Measurements from ENCODE around the gene SLAMF1. TPM values are rescaled to one million over a fixed set of nuclear protein-coding genes. Genes with fewer than 3 reads are reported as not detected.

The SLAMF1 gene
- total and polyA plus RNA-seq, 9 donors = 0.04 to 0.07 (median 0.05) TPM; not detected in 6

- no peaks in the 10 kb centered on the region for H3K9me3 ChIP-seq (replicated peaks; ENCODE audit: control insufficient read depth, low read depth, low read length)
- H3K27ac ChIP-seq (ENCODE audit: low read length) = no peak overlapping the region
- H3K4me3 ChIP-seq (ENCODE audit: low read length) = peak overlapping the region; percentile 2
- H3K27me3 ChIP-seq (ENCODE audit: control insufficient read depth, insufficient read depth, low read length) = no peaks in the 10 kb centered on the region
- WGBS (ENCODE audit: insufficient coverage) = no CpG with 5 or more reads among the region's 3 CpGs
- H3K4me1 ChIP-seq (ENCODE audit: control insufficient read depth, insufficient read depth, low read length) = no peaks in the 10 kb centered on the region
- no peaks in the 10 kb centered on the region for H3K36me3 ChIP-seq (ENCODE audit: control insufficient read depth, insufficient read depth, low read length)
- DNase-seq = no peak
Observed at GRCh38 chr1:160578525-160579191, 68.2 kb downstream of the SLAMF1 start.

GRCh38 chr1:160578175-160578524, 68.7 kb downstream of the SLAMF1 start:
- Histone ChIP-seq H3K27ac (ENCODE audit: low read length) (no peak overlapping the region), H3K9me3 (replicated peaks; ENCODE audit: control insufficient read depth, low read depth, low read length) (no peaks in the 10 kb centered on the region), H3K36me3 (ENCODE audit: control insufficient read depth, insufficient read depth, low read length) (no peaks in the 10 kb centered on the region), H3K4me1 (ENCODE audit: control insufficient read depth, insufficient read depth, low read length) (no peaks in the 10 kb centered on the region), H3K4me3 (ENCODE audit: low read length) (no peak overlapping the region), H3K27me3 (ENCODE audit: control insufficient read depth, insufficient read depth, low read length) (no peaks in the 10 kb centered on the region)
- DNase-seq = no peak
- WGBS (ENCODE audit: insufficient coverage) = 83% methylated on average over 1 of the region's 3 CpGs

- no CpG with 5 or more reads among the region's 2 CpGs for WGBS (ENCODE audit: insufficient coverage)
- Histone ChIP-seq H3K9me3 (replicated peaks; ENCODE audit: control insufficient read depth, low read depth, low read length) (no peaks in the 10 kb centered on the region), H3K27ac (ENCODE audit: low read length) (no peak overlapping the region), H3K4me3 (ENCODE audit: low read length) (no peak overlapping the region), H3K36me3 (ENCODE audit: control insufficient read depth, insufficient read depth, low read length) (no peaks in the 10 kb centered on the region), H3K27me3 (ENCODE audit: control insufficient read depth, insufficient read depth, low read length) (no peaks in the 10 kb centered on the region), H3K4me1 (ENCODE audit: control insufficient read depth, insufficient read depth, low read length) (no peaks in the 10 kb centered on the region)
- no peak for DNase-seq
Observed at GRCh38 chr1:160577671-160578070, 69.2 kb downstream of the SLAMF1 start.

- Histone ChIP-seq H3K27me3 (ENCODE audit: control insufficient read depth, insufficient read depth, low read length) (no peaks in the 10 kb centered on the region), H3K4me1 (ENCODE audit: control insufficient read depth, insufficient read depth, low read length) (no peaks in the 10 kb centered on the region), H3K36me3 (ENCODE audit: control insufficient read depth, insufficient read depth, low read length) (no peaks in the 10 kb centered on the region), H3K9me3 (replicated peaks; ENCODE audit: control insufficient read depth, low read depth, low read length) (no peaks in the 10 kb centered on the region), H3K27ac (ENCODE audit: low read length) (no peak overlapping the region), H3K4me3 (ENCODE audit: low read length) (no peak overlapping the region)
- no peak for DNase-seq
- WGBS (ENCODE audit: insufficient coverage) = 83% methylated on average over 1 of the region's 2 CpGs
Observed at GRCh38 chr1:160576884-160577283, 70.0 kb downstream of the SLAMF1 start.

GRCh38 chr1:160576390-160576789, 70.5 kb downstream of the SLAMF1 start:
- Histone ChIP-seq H3K27ac (ENCODE audit: low read length) (no peak overlapping the region), H3K4me1 (ENCODE audit: control insufficient read depth, insufficient read depth, low read length) (no peaks in the 10 kb centered on the region), H3K9me3 (replicated peaks; ENCODE audit: control insufficient read depth, low read depth, low read length) (no peaks in the 10 kb centered on the region), H3K4me3 (ENCODE audit: low read length) (no peak overlapping the region), H3K36me3 (ENCODE audit: control insufficient read depth, insufficient read depth, low read length) (no peaks in the 10 kb centered on the region), H3K27me3 (ENCODE audit: control insufficient read depth, insufficient read depth, low read length) (no peaks in the 10 kb centered on the region)
- no CpG with 5 or more reads among the region's 3 CpGs for WGBS (ENCODE audit: insufficient coverage)
- DNase-seq = no peak

GRCh38 chr1:160575112-160575664, 71.7 kb downstream of the SLAMF1 start:
- WGBS (ENCODE audit: insufficient coverage) = 67% methylated on average over 2 of the region's 5 CpGs
- no peaks in the 10 kb centered on the region for H3K27me3 ChIP-seq (ENCODE audit: control insufficient read depth, insufficient read depth, low read length)
- no peaks in the 10 kb centered on the region for H3K4me1 ChIP-seq (ENCODE audit: control insufficient read depth, insufficient read depth, low read length)
- no peaks in the 10 kb centered on the region for H3K36me3 ChIP-seq (ENCODE audit: control insufficient read depth, insufficient read depth, low read length)
- no peak overlapping the region for H3K4me3 ChIP-seq (ENCODE audit: low read length)
- H3K27ac ChIP-seq (ENCODE audit: low read length) = peak overlapping the region; percentile 59
- no peaks in the 10 kb centered on the region for H3K9me3 ChIP-seq (replicated peaks; ENCODE audit: control insufficient read depth, low read depth, low read length)
- DNase-seq = peak; percentile 70

GRCh38 chr1:160570840-160571239, 76.0 kb downstream of the SLAMF1 start:
- WGBS (ENCODE audit: insufficient coverage) = 58% methylated on average over 2 of the region's 3 CpGs
- no peak overlapping the region for H3K27ac ChIP-seq (ENCODE audit: low read length)
- H3K9me3 ChIP-seq (replicated peaks; ENCODE audit: control insufficient read depth, low read depth, low read length) = no peaks in the 10 kb centered on the region
- H3K27me3 ChIP-seq (ENCODE audit: control insufficient read depth, insufficient read depth, low read length) = no peaks in the 10 kb centered on the region
- H3K36me3 ChIP-seq (ENCODE audit: control insufficient read depth, insufficient read depth, low read length) = no peaks in the 10 kb centered on the region
- peak; percentile 13 for DNase-seq
- no peak overlapping the region for H3K4me3 ChIP-seq (ENCODE audit: low read length)
- H3K4me1 ChIP-seq (ENCODE audit: control insufficient read depth, insufficient read depth, low read length) = no peaks in the 10 kb centered on the region

- WGBS (ENCODE audit: insufficient coverage) = 74% methylated on average over 2 of the region's 2 CpGs
- no peak overlapping the region for H3K27ac ChIP-seq (ENCODE audit: low read length)
- no peaks in the 10 kb centered on the region for H3K4me1 ChIP-seq (ENCODE audit: control insufficient read depth, insufficient read depth, low read length)
- H3K4me3 ChIP-seq (ENCODE audit: low read length) = no peak overlapping the region
- no peaks in the 10 kb centered on the region for H3K27me3 ChIP-seq (ENCODE audit: control insufficient read depth, insufficient read depth, low read length)
- no peak for DNase-seq
- no peaks in the 10 kb centered on the region for H3K9me3 ChIP-seq (replicated peaks; ENCODE audit: control insufficient read depth, low read depth, low read length)
- H3K36me3 ChIP-seq (ENCODE audit: control insufficient read depth, insufficient read depth, low read length) = no peaks in the 10 kb centered on the region
Observed at GRCh38 chr1:160569806-160570205, 77.0 kb downstream of the SLAMF1 start.

GRCh38 chr1:160567858-160568682, 78.8 kb downstream of the SLAMF1 start:
- Histone ChIP-seq H3K4me3 (ENCODE audit: low read length) (no peak overlapping the region), H3K4me1 (ENCODE audit: control insufficient read depth, insufficient read depth, low read length) (no peaks in the 10 kb centered on the region), H3K27me3 (ENCODE audit: control insufficient read depth, insufficient read depth, low read length) (no peaks in the 10 kb centered on the region), H3K9me3 (replicated peaks; ENCODE audit: control insufficient read depth, low read depth, low read length) (no peaks in the 10 kb centered on the region), H3K27ac (ENCODE audit: low read length) (no peak overlapping the region), H3K36me3 (ENCODE audit: control insufficient read depth, insufficient read depth, low read length) (no peaks in the 10 kb centered on the region)
- 80% methylated on average over 2 of the region's 8 CpGs for WGBS (ENCODE audit: insufficient coverage)
- no peak for DNase-seq

GRCh38 chr1:160567341-160567740, 79.5 kb downstream of the SLAMF1 start:
- H3K4me3 ChIP-seq (ENCODE audit: low read length) = no peak overlapping the region
- 50% methylated on average over 1 of the region's 5 CpGs for WGBS (ENCODE audit: insufficient coverage)
- DNase-seq = no peak
- H3K4me1 ChIP-seq (ENCODE audit: control insufficient read depth, insufficient read depth, low read length) = no peaks in the 10 kb centered on the region
- no peaks in the 10 kb centered on the region for H3K36me3 ChIP-seq (ENCODE audit: control insufficient read depth, insufficient read depth, low read length)
- no peaks in the 10 kb centered on the region for H3K9me3 ChIP-seq (replicated peaks; ENCODE audit: control insufficient read depth, low read depth, low read length)
- H3K27me3 ChIP-seq (ENCODE audit: control insufficient read depth, insufficient read depth, low read length) = no peaks in the 10 kb centered on the region
- H3K27ac ChIP-seq (ENCODE audit: low read length) = no peak overlapping the region
